ENCODE results near the gene SPSB1. TPM values are rescaled to one million over a fixed set of nuclear protein-coding genes. Genes with fewer than 3 reads are reported as not detected.

SPSB1 gene
- polyA plus RNA-seq, 4 donors: 11.6 to 14.5 (median 12.6) TPM

DNA sequence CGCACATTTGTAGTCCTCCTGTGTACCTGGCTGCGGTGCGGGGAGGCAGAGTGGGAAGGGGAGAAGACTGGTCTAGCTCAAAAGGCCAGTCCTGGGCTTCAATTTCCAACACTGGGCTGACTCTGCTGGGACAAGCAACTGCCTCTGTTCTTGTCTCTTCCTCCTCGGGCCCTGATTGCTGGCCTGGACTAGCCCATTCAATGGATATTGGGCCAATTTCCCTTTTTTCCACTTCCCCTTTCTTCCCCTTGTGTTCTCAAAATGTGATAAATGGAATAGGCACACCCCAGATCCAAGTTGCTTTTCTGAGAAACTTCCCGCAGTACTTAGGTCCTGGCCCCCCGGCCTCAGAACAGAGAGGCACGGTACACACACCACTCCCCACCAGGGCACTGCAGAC, 48.2 kb downstream of the SPSB1 start:
- no peak for DNase-seq (ENCODE audit: low read depth in 4 of 4, low spot score in 3 of 4)

GRCh38 chr1:9341301-9341845, 48.7 kb downstream of the SPSB1 start:
- no peak for DNase-seq (ENCODE audit: low read depth in 4 of 4, low spot score in 3 of 4)

DNA sequence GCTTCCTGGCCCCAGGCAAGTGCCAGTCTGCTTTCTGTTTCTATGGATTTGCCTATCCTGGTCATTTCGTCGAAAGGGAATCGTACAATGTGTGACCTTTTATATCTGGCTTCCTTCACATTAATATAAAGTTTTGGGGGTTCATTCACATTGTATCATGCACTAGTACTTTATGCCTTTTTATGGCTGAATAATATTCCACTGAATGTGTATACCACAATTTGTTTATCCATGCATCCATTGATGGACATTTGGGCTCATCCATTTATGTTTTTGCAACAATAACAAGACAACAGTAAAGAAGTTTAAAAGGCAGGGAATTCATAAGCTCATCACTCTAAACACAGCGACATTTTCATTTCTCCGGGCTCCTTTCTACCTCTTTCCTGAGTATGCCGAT, 50.6 kb downstream of the SPSB1 start:
- DNase-seq (ENCODE audit: low read depth in 4 of 4, low spot score in 3 of 4): no peak

DNA sequence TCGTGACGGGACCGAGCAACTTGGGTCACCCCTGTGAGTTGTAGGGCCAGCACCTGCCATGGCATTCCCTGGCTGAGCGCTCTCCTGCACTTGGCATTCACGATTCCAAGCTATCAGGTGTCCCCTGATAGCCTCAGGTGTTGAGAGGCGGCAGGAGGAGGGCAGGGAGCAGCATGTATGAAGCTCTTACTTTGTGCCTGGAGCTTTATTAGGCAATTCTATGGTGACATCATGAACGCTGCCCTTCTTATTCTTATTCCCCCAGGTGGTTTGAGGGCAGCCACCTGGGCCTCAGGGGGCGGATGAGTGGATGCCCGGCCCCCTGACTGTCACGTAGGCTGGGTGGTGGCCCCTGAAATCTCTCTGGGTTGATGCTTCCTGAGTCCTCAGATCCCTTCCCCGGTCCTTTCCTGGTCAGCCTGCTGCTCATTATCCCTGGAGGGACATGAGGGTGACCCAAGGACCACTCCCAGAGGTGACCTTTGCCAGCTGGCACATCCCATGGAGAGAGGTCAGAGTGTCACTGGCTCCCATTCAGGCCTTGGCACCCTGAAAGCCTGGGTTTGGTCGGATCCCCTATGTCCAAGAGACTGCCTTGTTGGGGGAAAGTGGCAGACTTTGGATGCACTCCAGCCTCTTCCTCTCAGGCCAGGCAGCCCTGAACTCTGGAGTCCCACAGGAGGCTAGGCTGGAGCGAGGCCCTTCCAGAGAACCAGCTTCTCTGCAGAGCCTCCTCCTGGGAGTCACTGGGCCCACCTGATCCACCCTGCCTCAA, 51.9 kb downstream of the SPSB1 start:
- DNase-seq (ENCODE audit: low read depth in 4 of 4, low spot score in 3 of 4): no peak

DNA sequence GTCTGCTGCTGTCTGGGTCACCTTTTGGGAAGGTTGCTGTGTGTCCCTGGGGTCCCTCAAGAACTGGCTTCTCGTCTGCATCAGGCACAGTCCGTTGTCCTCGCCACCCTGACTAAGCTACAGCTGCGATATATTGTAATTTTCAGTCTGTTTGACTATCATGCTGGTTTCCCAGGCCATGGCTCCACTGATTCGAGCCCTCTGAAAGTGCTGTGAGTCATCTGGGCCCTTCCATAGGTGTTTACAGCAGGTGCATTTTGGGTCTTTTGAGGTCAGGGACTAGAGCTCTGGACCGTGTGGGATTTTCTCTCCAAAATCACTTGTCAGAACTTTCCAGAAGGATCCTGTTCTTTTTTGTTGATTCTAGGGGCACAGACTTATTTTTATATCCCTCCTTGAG, 52.8 kb downstream of the SPSB1 start:
- no peak for DNase-seq (ENCODE audit: low read depth in 4 of 4, low spot score in 3 of 4)

DNA sequence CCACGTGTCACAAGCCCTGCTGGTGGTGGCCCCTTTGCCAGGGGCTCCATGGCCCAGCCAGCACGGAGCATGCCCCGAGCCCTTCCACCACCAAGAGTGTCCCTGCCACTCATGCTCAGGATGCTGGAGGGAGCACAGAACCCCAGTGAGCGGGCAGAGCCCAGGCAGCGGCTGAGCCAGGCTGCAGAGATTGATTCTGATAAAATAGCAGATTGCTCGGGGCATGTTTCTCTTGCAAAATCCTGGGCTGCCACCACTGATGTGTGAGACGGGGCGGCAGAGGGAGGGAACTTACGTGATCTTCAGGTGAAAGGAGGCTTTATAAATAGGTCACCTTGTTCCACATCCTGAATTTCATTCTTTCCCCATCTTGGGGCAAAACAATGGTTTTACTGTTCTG, 53.2 kb downstream of the SPSB1 start:
- no peak for DNase-seq (ENCODE audit: low read depth in 4 of 4, low spot score in 3 of 4)

GRCh38 chr1:9346566-9346965, 53.9 kb downstream of the SPSB1 start:
- DNase-seq (ENCODE audit: low read depth in 4 of 4, low spot score in 3 of 4): no peak

DNA sequence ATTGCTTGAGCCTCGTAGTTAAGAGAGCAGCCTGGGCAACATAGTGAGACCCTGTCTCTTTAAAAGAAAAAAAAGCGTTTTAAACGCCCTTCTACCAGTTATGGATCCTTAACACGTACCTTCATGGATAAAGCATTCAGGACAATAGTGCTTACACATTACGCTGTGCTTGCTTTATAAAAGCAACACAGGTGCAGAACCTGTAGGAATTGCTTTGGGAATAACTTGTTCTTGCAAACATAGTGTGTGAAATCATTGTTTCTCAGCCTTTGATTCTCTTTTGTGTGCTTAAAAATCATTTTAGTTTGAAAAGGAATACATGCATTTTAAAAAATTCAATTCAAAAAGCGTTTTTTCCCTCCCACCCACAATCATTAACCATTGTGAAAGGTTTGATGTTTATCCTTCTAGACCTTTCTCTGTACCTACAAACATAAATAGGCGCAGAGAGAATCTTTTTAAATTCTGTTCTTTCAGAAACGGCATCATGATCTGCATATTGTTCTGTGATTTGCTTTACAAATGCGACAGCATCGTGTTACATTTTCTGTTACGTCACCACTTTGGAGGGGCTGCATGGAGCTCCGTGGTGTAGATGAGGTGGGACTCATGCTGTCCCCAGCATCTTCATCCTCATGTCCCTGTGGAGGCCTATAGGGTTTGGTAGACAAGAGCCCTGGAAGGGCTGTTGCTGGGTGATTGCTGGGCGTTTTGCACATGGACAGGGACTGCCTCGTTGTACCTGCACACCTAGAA, 54.6 kb downstream of the SPSB1 start:
- DNase-seq (ENCODE audit: low read depth in 4 of 4, low spot score in 3 of 4): no peak

- DNase-seq (ENCODE audit: low read depth in 4 of 4, low spot score in 3 of 4): no peak
Observed at GRCh38 chr1:9349331-9349851, 56.7 kb downstream of the SPSB1 start.

GRCh38 chr1:9350013-9350908, 57.6 kb downstream of the SPSB1 start:
- DNase-seq (ENCODE audit: low read depth in 4 of 4, low spot score in 3 of 4): no peak

GRCh38 chr1:9350960-9351359, 58.3 kb downstream of the SPSB1 start:
- DNase-seq (ENCODE audit: low read depth in 4 of 4, low spot score in 3 of 4): no peak

- no peak for DNase-seq (ENCODE audit: low read depth in 4 of 4, low spot score in 3 of 4)
Observed at GRCh38 chr1:9351654-9352271, 59.1 kb downstream of the SPSB1 start.

- DNase-seq (ENCODE audit: low read depth in 4 of 4, low spot score in 3 of 4): no peak
Observed at GRCh38 chr1:9352377-9353134, 59.9 kb downstream of the SPSB1 start.

DNA sequence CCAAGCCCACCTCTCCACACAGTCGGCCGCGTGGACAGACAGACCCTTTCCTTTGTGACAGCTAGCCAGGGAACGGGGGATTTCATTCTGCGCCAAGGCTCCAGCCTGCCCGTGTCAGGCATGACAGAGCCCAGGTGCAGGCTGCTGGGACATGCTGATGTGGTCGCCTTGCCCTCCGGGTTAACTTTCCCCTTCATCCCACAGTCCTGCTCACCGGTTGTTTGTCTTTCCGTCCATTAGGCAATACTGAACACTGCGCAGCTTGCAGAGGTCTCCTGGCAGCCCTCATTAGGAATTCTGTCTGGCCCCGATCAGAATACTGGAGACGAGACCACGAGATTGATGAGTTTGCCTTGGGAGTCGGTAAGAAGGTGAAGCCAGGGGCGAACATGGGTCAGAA, 62.8 kb downstream of the SPSB1 start:
- DNase-seq (ENCODE audit: low read depth in 4 of 4, low spot score in 3 of 4): no peak

DNA sequence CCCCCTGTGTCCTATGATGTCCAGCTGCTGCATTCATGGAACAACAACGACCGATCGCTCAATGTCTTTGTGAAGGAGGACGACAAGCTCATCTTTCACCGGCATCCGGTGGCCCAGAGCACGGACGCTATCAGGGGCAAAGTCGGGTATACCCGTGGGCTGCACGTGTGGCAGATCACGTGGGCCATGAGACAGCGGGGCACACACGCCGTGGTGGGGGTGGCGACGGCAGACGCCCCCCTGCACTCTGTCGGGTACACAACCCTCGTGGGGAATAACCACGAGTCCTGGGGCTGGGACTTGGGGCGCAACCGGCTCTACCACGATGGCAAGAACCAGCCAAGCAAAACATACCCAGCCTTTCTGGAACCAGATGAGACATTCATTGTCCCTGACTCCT, 63.3 kb downstream of the SPSB1 start:
- DNase-seq (ENCODE audit: low read depth in 4 of 4, low spot score in 3 of 4): no peak

DNA sequence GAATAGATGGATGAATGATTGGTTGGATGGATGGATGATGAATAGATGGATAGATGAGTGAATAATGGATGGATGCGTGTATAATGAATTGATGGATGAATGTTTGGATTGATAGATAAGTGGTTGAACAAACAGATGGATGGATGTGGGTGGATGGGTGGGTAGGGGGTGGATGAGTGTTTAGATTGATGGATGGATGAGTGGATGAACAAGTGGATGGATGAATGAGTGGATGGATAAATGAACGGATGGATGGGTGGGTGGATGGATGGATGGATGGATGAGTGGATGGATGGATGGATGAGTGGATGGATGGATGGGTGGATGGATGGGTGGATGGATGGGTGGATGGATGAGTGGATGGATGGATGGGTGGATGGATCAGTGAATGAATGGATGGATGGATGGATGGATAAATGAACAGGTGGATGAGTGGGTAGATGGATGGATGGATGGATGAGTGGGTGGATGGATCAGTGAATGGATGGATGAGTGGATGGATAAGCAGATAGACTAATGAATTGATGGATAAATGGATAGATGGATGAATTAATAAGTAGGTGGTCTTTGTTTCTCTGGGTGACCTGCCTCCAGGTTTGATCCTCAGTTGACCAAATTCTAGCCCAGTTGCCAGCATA, 64.3 kb downstream of the SPSB1 start:
- DNase-seq (ENCODE audit: low read depth in 4 of 4, low spot score in 3 of 4): no peak

GRCh38 chr1:9357958-9358357, 65.3 kb downstream of the SPSB1 start:
- DNase-seq (ENCODE audit: low read depth in 4 of 4, low spot score in 3 of 4): no peak

DNA sequence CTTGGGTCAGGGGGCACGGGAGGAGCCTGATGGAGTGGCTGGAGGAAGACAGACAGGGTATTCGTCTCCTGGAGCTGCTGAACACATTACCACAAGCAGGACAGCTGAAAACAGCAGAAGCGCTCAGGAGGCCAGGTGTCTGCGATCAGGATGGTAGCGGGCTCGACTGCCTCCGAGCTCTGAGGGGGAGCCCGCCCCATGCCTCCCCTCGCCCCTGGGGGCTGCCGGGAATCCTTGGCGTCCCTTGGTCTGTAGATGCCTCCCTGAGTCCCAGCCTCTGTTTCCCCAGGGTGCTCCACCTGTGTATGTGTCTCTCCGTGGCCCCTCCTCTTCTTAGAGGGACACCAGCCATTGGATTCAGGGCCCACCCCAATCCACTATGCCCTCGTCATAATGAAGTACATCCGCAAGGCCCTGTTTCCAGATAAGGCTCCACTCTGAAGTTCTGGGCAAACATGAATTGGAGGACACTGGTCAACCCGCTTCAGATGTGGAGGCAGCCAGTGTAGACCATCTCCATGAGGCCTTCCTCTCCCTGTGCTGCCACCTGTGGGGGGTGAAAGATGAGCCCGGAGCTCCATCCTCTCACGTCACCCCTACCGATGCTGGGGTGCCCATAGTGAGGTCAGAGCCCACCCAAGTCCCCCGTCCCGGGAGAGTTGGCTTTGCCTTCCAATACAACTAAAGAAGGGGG, 67.8 kb downstream of the SPSB1 start:
- no peak for DNase-seq (ENCODE audit: low read depth in 4 of 4, low spot score in 3 of 4)
